HCT116 (cell line): ENCODE results near the gene REXO5. TPM values are rescaled to one million over a fixed set of nuclear protein-coding genes. Genes with fewer than 3 reads are reported as not detected.

Experiments
- ATAC-seq: fragments of 200-7000 bp; cut with Tn5 transposase; 2 replicates; pipeline ENCODE4 v1.9.1; 2020; ENCODE audit warnings: mild to moderate bottlenecking, moderate library complexity
- BruUV-seq: library from RNA; stranded (reverse); fragments of 400-500 nt; replicated peaks from 2 replicates; lab custom pipeline; 2021; lab: Mats Ljungman, UMichigan
- CTCF ChIA-PET: fragments of 300-600 bp; sonication (Branson Sonifier 250); formaldehyde crosslinking; loops from one replicate; lab custom pipeline; 2021; ENCODE audit warnings: antibody characterized with exemption; lab: Charles Lee
- POLR2A ChIA-PET: fragments of 300-600, 350-600 bp; sonication (Branson Sonifier 250); formaldehyde crosslinking; loops from one replicate; lab custom pipeline; 2021; ENCODE audit warnings: antibody characterized with exemption; lab: Charles Lee
- RAD21 ChIA-PET, 2 experiments: fragments of 300-600 bp; sonication (Branson Sonifier 250); formaldehyde crosslinking; loops; one replicate each; lab custom pipeline; 2023; ENCODE audit warnings: low total read pairs in 2 of 2; ENCODE audit not compliant: uncharacterized antibody in 2 of 2, unreplicated experiment in 2 of 2, low non-redundant PET in 1 of 2; lab: Charles Lee
- DNase-seq: peaks from one replicate; pipeline ENCODE4 v3.0.0-alpha.2; 2010; ENCODE audit warnings: low read depth, low spot score
- H2AFZ ChIP-seq: fragments of 200-600 bp; shearing (Covaris generic), sonication (generic); 2 replicates; pipeline ENCODE4 v1.6.1; 2017; ENCODE audit warnings: low read depth, mixed run types, mixed read lengths, antibody characterized with exemption, low read length; ENCODE audit not compliant: poor library complexity, severe bottlenecking
- H3K27ac ChIP-seq: 2 replicates; pipeline ENCODE4 v1.5.1; 2012; ENCODE audit warnings: low read depth, low read length
- H3K27me3 ChIP-seq: fragments of 200-600 bp; sonication (generic); 2 replicates; pipeline ENCODE4 v1.6.1; 2016; ENCODE audit warnings: mixed run types, low read length, mixed read lengths; ENCODE audit not compliant: insufficient read depth
- H3K36me3 ChIP-seq, 2 experiments: fragments of 200-500 bp in 1 of 2; fragments of 200-600 bp in 1 of 2; sonication (Bioruptor generic) in 1 of 2; sonication (generic) in 1 of 2; 2 replicates each; pipeline versions ENCODE4 v1.5.1 to v1.6.1; 2014 to 2016; ENCODE audit warnings: low read length in 2 of 2, inconsistent platforms in 1 of 2, mixed read lengths in 1 of 2, mixed run types in 1 of 2; ENCODE audit not compliant: insufficient read depth in 2 of 2, control insufficient read depth in 1 of 2
- H3K4me1 ChIP-seq, 2 experiments: fragments of 200-600 bp in 1 of 2; sonication (generic) in 1 of 2; 2 replicates each; pipeline versions ENCODE4 v1.5.1 to v1.6.1; 2012 to 2017; ENCODE audit warnings: low read length in 2 of 2, inconsistent platforms in 1 of 2, mild to moderate bottlenecking in 1 of 2, mixed read lengths in 1 of 2, mixed run types in 1 of 2, moderate library complexity in 1 of 2; ENCODE audit not compliant: insufficient read depth in 2 of 2, control insufficient read depth in 1 of 2
- H3K4me2 ChIP-seq: fragments of 200-600 bp; sonication (generic); 2 replicates; pipeline ENCODE4 v1.6.1; 2017; ENCODE audit warnings: mixed run types, low read length, mixed read lengths
- H3K4me3 ChIP-seq, 2 experiments: fragments of 200-600 bp in 1 of 2; sonication (generic) in 1 of 2; replicated peaks in 1 of 2; 2 replicates each; pipeline ENCODE4 v1.5.1; 2011 to 2016; ENCODE audit warnings: low read length in 2 of 2, control low read depth in 1 of 2, low read depth in 1 of 2, mild to moderate bottlenecking in 1 of 2, mixed read lengths in 1 of 2, mixed run types in 1 of 2
- H3K79me2 ChIP-seq: fragments of 200-600 bp; sonication (generic); 2 replicates; pipeline ENCODE4 v1.6.1; 2017; ENCODE audit warnings: mild to moderate bottlenecking, mixed run types, low read length, moderate library complexity, mixed read lengths; ENCODE audit not compliant: insufficient read depth
- H3K9ac ChIP-seq: fragments of 200-600 bp; sonication (generic); 2 replicates; pipeline ENCODE4 v1.6.1; 2016; ENCODE audit warnings: low read length, mixed read lengths
- H3K9me2 ChIP-seq: fragments of 200-600 bp; sonication (generic), shearing (Covaris generic); 2 replicates; pipeline ENCODE4 v1.6.1; 2017; ENCODE audit warnings: mixed run types, mild to moderate bottlenecking, moderate library complexity; ENCODE audit not compliant: insufficient read depth
- H3K9me3 ChIP-seq, 2 experiments: fragments of 200-500 bp in 1 of 2; fragments of 200-600 bp in 1 of 2; sonication (Bioruptor generic) in 1 of 2; sonication (generic) in 1 of 2; 2 replicates each; pipeline ENCODE4 v1.6.1; 2014 to 2017; ENCODE audit warnings: low read length in 2 of 2, mixed read lengths in 2 of 2, inconsistent platforms in 1 of 2, low read depth in 1 of 2, mild to moderate bottlenecking in 1 of 2, mixed run types in 1 of 2, moderate library complexity in 1 of 2; ENCODE audit not compliant: control insufficient read depth in 1 of 2, insufficient read depth in 1 of 2
- H4K20me1 ChIP-seq: fragments of 200-600 bp; sonication (generic), shearing (Covaris generic); 2 replicates; pipeline ENCODE4 v1.6.1; 2017; ENCODE audit warnings: mixed run types, mild to moderate bottlenecking, moderate library complexity; ENCODE audit not compliant: insufficient read depth
- ATF3 ChIP-seq: IDR thresholded peaks from 2 replicates; pipeline ENCODE4 v1.6.1; 2012
- CBX3 ChIP-seq: IDR thresholded peaks from 2 replicates; pipeline ENCODE4 v1.6.1; 2012; ENCODE audit warnings: low read depth
- CEBPB ChIP-seq: IDR thresholded peaks from 2 replicates; pipeline ENCODE4 v1.6.1; 2012; ENCODE audit warnings: low read depth
- EGR1 ChIP-seq: IDR thresholded peaks from 2 replicates; pipeline ENCODE4 v1.6.1; 2012; ENCODE audit warnings: low read depth
- EZH2 ChIP-seq: fragments of 200-600 bp; sonication (generic); IDR thresholded peaks from 2 replicates; pipeline ENCODE4 v1.6.1; 2017; ENCODE audit warnings: antibody characterized with exemption, mixed run types
- EZH2phosphoT487 ChIP-seq: fragments of 200-600 bp; IDR thresholded peaks from 2 replicates; pipeline ENCODE4 v1.6.1; 2018; ENCODE audit warnings: antibody characterized with exemption, borderline replicate concordance
- FOSL1 ChIP-seq: IDR thresholded peaks from 2 replicates; pipeline ENCODE4 v1.6.1; 2012; ENCODE audit warnings: low read depth
- JUND ChIP-seq: IDR thresholded peaks from 2 replicates; pipeline ENCODE4 v1.6.1; 2012
- POLR2A ChIP-seq: IDR thresholded peaks from 2 replicates; pipeline ENCODE4 v1.7.0; 2011; ENCODE audit warnings: borderline replicate concordance; ENCODE audit not compliant: insufficient read depth, insufficient read length; ENCODE audit errors: extremely low read depth
- POLR2AphosphoS5 ChIP-seq: IDR thresholded peaks from 2 replicates; pipeline ENCODE4 v1.6.1; 2011; ENCODE audit warnings: mild to moderate bottlenecking, low read depth, low read length, moderate library complexity
- SRF ChIP-seq: IDR thresholded peaks from 2 replicates; pipeline ENCODE4 v1.6.1; 2012; ENCODE audit warnings: low read depth
- TCF7L2 ChIP-seq: IDR thresholded peaks from 2 replicates; pipeline ENCODE4 v1.7.0; 2011; ENCODE audit warnings: borderline replicate concordance, inconsistent platforms; ENCODE audit not compliant: insufficient read depth, insufficient read length; ENCODE audit errors: extremely low read depth
- ZBTB33 ChIP-seq: IDR thresholded peaks from 2 replicates; pipeline ENCODE4 v1.6.1; 2011; ENCODE audit warnings: mild to moderate bottlenecking, low read length, moderate library complexity; ENCODE audit not compliant: insufficient replicate concordance; ENCODE audit errors: extremely low read depth
- ZFX ChIP-seq: fragments of 450-650 bp; IDR thresholded peaks from 2 replicates; pipeline ENCODE4 v1.6.1; 2017
- ZNF274 ChIP-seq: fragments of 200-500 bp; sonication (Bioruptor generic); IDR thresholded peaks from 2 replicates; pipeline ENCODE4 v1.6.1; 2014; ENCODE audit warnings: mild to moderate bottlenecking, low read depth, low read length, inconsistent platforms
- intact Hi-C: fragments of 100-400 bp; cut with micrococcal nuclease; formaldehyde crosslinking; loops from 2 replicates; pipeline ENCODE4 v1.10.0; 2022
- total RNA-seq: library from RNA; stranded (reverse); gene quantifications from one replicate; pipeline ENCODE4 v1.2.1, GENCODE V29; 2021; ENCODE audit not compliant: unreplicated experiment

REXO5 gene
- total RNA-seq, 1 experiment from 2014 or later, result 10.5 TPM

GRCh38 chr16:20812510-20812909 is 6.2 kb downstream of the REXO5 start:
- Histone ChIP-seq H3K9ac (no peak overlapping the region), H4K20me1 (no peaks in the 10 kb centered on the region), H3K4me2 (no peak overlapping the region), H3K4me1 (peaks cover 8 to 9% of the 10 kb centered on the region in 2 experiments), H2AFZ (no peak overlapping the region), H3K9me2 (no peaks in the 10 kb centered on the region), H3K4me3 (no peak overlapping the region), H3K27ac (no peak overlapping the region), H3K9me3 (no peaks in the 10 kb centered on the region), H3K27me3 (no peaks in the 10 kb centered on the region), H3K36me3 (peaks cover 2 to 7% of the 10 kb centered on the region in 2 experiments; a peak in 2 of 4 replicates), H3K79me2 (peaks cover 7% of the 10 kb centered on the region)
- BruUV-seq, result no TSS peak
- ChIA-PET RAD21 (no interaction called here), POLR2A (no interaction called here), CTCF (no interaction called here)
- DNase-seq (no peak), ATAC-seq (no peak)
- TF ChIP-seq CBX3 (no peak), ZBTB33 (no peak), SRF (no peak), POLR2A (no peak), ZNF274 (no peak), ZFX (no peak), TCF7L2 (no peak)
- intact Hi-C loops, result no loop called here

GRCh38 chr16:20814784-20815183 is 8.5 kb downstream of the REXO5 start:
- ATAC-seq (no peak), DNase-seq (no peak)
- POLR2A ChIA-PET, result no interaction called here
- intact Hi-C loops, result no loop called here
- Histone ChIP-seq H3K9me2 (no peaks in the 10 kb centered on the region), H2AFZ (no peak overlapping the region), H3K36me3 (peaks cover 2 to 7% of the 10 kb centered on the region in 2 experiments; a peak in 2 of 4 replicates), H3K79me2 (no peaks in the 10 kb centered on the region), H3K27me3 (no peaks in the 10 kb centered on the region), H3K4me3 (no peak overlapping the region), H3K4me2 (no peak overlapping the region), H4K20me1 (no peaks in the 10 kb centered on the region), H3K4me1 (no peaks in the 10 kb centered on the region), H3K27ac (no peak overlapping the region), H3K9ac (no peak overlapping the region), H3K9me3 (no peaks in the 10 kb centered on the region)
- CTCF ChIA-PET, result no interaction called here
- RAD21 ChIA-PET, result no interaction called here
- no TSS peak for BruUV-seq
- TF ChIP-seq FOSL1 (no peak), EGR1 (no peak), JUND (no peak), EZH2phosphoT487 (no peak), ZNF274 (no peak), ATF3 (no peak), ZBTB33 (no peak), CEBPB (no peak), POLR2AphosphoS5 (no peak), ZFX (no peak), TCF7L2 (no peak), EZH2 (no peak)
